Panc1 (cell line): ENCODE results near the gene RBMX. TPM values are rescaled to one million over a fixed set of nuclear protein-coding genes. Genes with fewer than 3 reads are reported as not detected.

Experiments
- ATAC-seq: fragments of 200-7000 bp; cut with Tn5 transposase; 2 replicates; pipeline ENCODE4 v1.9.1; 2020; ENCODE audit warnings: mild to moderate bottlenecking, moderate library complexity
- BruUV-seq: library from RNA; stranded (reverse); fragments of 400-500 nt; replicated peaks from 2 replicates; lab custom pipeline; 2021; lab: Mats Ljungman, UMichigan
- CTCF ChIA-PET: fragments of 300-600 bp; sonication (Branson Sonifier 250); formaldehyde crosslinking; loops from one replicate; lab custom pipeline; 2022; ENCODE audit warnings: antibody characterized with exemption; lab: Charles Lee
- POLR2A ChIA-PET: fragments of 300-600 bp; sonication (Branson Sonifier 250); formaldehyde crosslinking; loops from one replicate; lab custom pipeline; 2022; ENCODE audit warnings: antibody characterized with exemption; lab: Charles Lee
- DNase-seq: peaks from one replicate; pipeline ENCODE4 v3.0.0-alpha.2; 2010; ENCODE audit warnings: low read depth, low spot score
- H3K27ac ChIP-seq: 2 replicates; pipeline ENCODE4 v1.5.1; 2011; ENCODE audit warnings: mild to moderate bottlenecking, low read length, inconsistent platforms
- H3K27me3 ChIP-seq: fragments of 200-500 bp; sonication (Bioruptor generic); 2 replicates; pipeline ENCODE4 v1.6.0; 2014; ENCODE audit warnings: low read length, inconsistent platforms; ENCODE audit not compliant: control insufficient read depth, insufficient read depth
- H3K36me3 ChIP-seq: fragments of 200-500 bp; sonication (Bioruptor generic); 2 replicates; pipeline ENCODE4 v1.5.1; 2014; ENCODE audit warnings: inconsistent platforms, mild to moderate bottlenecking, low read length, moderate library complexity; ENCODE audit not compliant: control insufficient read depth, insufficient read depth
- H3K4me1 ChIP-seq: 2 replicates; pipeline ENCODE4 v1.5.1; 2011; ENCODE audit warnings: inconsistent platforms, mild to moderate bottlenecking, low read length, moderate library complexity; ENCODE audit not compliant: control insufficient read depth, insufficient read depth
- H3K4me3 ChIP-seq, 2 experiments: 2 replicates each; pipeline ENCODE4 v1.5.1; 2011 to 2012; ENCODE audit warnings: low read depth in 2 of 2, low read length in 2 of 2, mild to moderate bottlenecking in 2 of 2, inconsistent platforms in 1 of 2, moderate library complexity in 1 of 2
- H3K9me3 ChIP-seq: fragments of 200-500 bp; sonication (Bioruptor generic); 2 replicates; pipeline ENCODE4 v1.5.1; 2014; ENCODE audit warnings: low read depth, mild to moderate bottlenecking, inconsistent platforms, low read length, moderate library complexity; ENCODE audit not compliant: control insufficient read depth, insufficient read depth
- CTCF ChIP-seq: fragments of 450-650 bp; IDR thresholded peaks from 2 replicates; pipeline ENCODE4 v1.5.1; 2017; ENCODE audit warnings: mild to moderate bottlenecking
- POLR2AphosphoS5 ChIP-seq: IDR thresholded peaks from 2 replicates; pipeline ENCODE4 v1.6.1; 2012; ENCODE audit warnings: mild to moderate bottlenecking, low read depth, low read length, moderate library complexity
- REST ChIP-seq, 2 experiments: IDR thresholded peaks; 2 replicates each; pipeline ENCODE4 v1.6.1; 2011 to 2012; ENCODE audit warnings: low read depth in 2 of 2, control low read depth in 1 of 2, low read length in 1 of 2, mild to moderate bottlenecking in 1 of 2, moderate library complexity in 1 of 2; ENCODE audit not compliant: insufficient read depth in 1 of 2
- SIN3A ChIP-seq: IDR thresholded peaks from 2 replicates; pipeline ENCODE4 v1.6.1; 2012; ENCODE audit warnings: low read depth, mild to moderate bottlenecking, low read length, moderate library complexity, borderline replicate concordance; ENCODE audit not compliant: insufficient read depth
- TCF7L2 ChIP-seq: IDR thresholded peaks from 2 replicates; pipeline ENCODE4 v1.6.1; 2011; ENCODE audit warnings: mild to moderate bottlenecking, low read depth, low read length, inconsistent platforms
- in situ Hi-C: cut with HindIII; loops from 2 replicates; pipeline ENCODE4 v1.10.0; 2016; ENCODE audit warnings: low sequenced_read_pairs, low pct_unique_long_range_greater_than_20kb
- intact Hi-C: fragments of 100-400 bp; cut with micrococcal nuclease; formaldehyde crosslinking; loops from one replicate; pipeline ENCODE4 v1.10.0; 2022; ENCODE audit not compliant: unreplicated experiment
- total RNA-seq: library from RNA; stranded (reverse); gene quantifications from one replicate; pipeline ENCODE4 v1.2.1, GENCODE V29; 2021; ENCODE audit not compliant: unreplicated experiment

RBMX gene
- total RNA-seq, 1 experiment from 2014 or later, result 239 TPM

GRCh38 chrX:136880003-136880451 lies 498 bp downstream of the RBMX start:
- intact Hi-C loops, result no loop called here
- in situ Hi-C loops, result no loop called here
- peaks cover 15% of the 10 kb centered on the region for H3K4me1 ChIP-seq
- no peaks in the 10 kb centered on the region for H3K9me3 ChIP-seq
- ChIA-PET CTCF (no interaction called here), POLR2A (interaction anchor here (0.6 to 1.4 kb wide), 8 partner anchors 8 to 372 kb away, joined by 3 to 22 read pairs (median 6); no protein-coding TSS in a partner anchor)
- H3K36me3 ChIP-seq, result peaks cover 28% of the 10 kb centered on the region
- H3K27me3 ChIP-seq, result no peaks in the 10 kb centered on the region
- no TSS peak for BruUV-seq
- DNase-seq (no peak), ATAC-seq (peak; percentile 54)
- H3K27ac ChIP-seq, result peak overlapping the region; percentile 98
- TF ChIP-seq CTCF, result no peak
- TF ChIP-seq REST (IDR thresholded peaks at IDR 0.05; ENCODE audit: insufficient read depth in 1 of 2, low read depth in 2 of 2, low read length in 1 of 2), result no peak
- no peak for TF ChIP-seq POLR2AphosphoS5
- no peak for TF ChIP-seq TCF7L2
- TF ChIP-seq SIN3A, result no peak
- H3K4me3 ChIP-seq, result peak overlapping the region; percentile 98 to 99

- in situ Hi-C loops, result no loop called here
- no peaks in the 10 kb centered on the region for H3K9me3 ChIP-seq
- H3K36me3 ChIP-seq, result peaks cover 36% of the 10 kb centered on the region
- ChIA-PET POLR2A (interaction anchor here (0.5 to 0.7 kb wide), 7 partner anchors 8 to 96 kb away, joined by 4 to 8 read pairs (median 5); no protein-coding TSS in a partner anchor), CTCF (no interaction called here)
- ATAC-seq (no peak), DNase-seq (no peak)
- peaks cover 23% of the 10 kb centered on the region for H3K4me1 ChIP-seq
- TF ChIP-seq TCF7L2, result no peak
- no peak for TF ChIP-seq SIN3A
- no peak for TF ChIP-seq REST (IDR thresholded peaks at IDR 0.05; ENCODE audit: insufficient read depth in 1 of 2, low read depth in 2 of 2, low read length in 1 of 2)
- no peak for TF ChIP-seq CTCF
- 0 out of 2 replicates have a peak, but pooled peaks have one; percentile 22 for TF ChIP-seq POLR2AphosphoS5
- intact Hi-C loops, result no loop called here
- no TSS peak for BruUV-seq
- H3K4me3 ChIP-seq, result peak overlapping the region; percentile 98 to 99
- H3K27me3 ChIP-seq, result no peaks in the 10 kb centered on the region
- peak overlapping the region; percentile 98 for H3K27ac ChIP-seq
Observed at GRCh38 chrX:136879001-136879687, 1.4 kb downstream of the RBMX start.
